ENCODE results near the gene SHISAL2A. TPM values are rescaled to one million over a fixed set of nuclear protein-coding genes. Genes with fewer than 3 reads are reported as not detected.

SHISAL2A gene
- total and polyA plus RNA-seq, 2 of the 13 experiments (the other 11 are each of a cell fraction or from before 2014, with no cell fraction given): not detected

GRCh38 chr1:52663716-52664115 lies 30.7 kb downstream of the SHISAL2A start:
- FAIRE-seq (no peak), ATAC-seq (no peak), DNase-seq (ENCODE audit: low spot score) (no peak)
- in situ Hi-C loops (cut with HindIII; ENCODE audit: extremely low pct_ligation_motif_present, low pct_unique_long_range_greater_than_20kb): no loop called here
- Histone ChIP-seq H3K9ac (ENCODE audit: insufficient read depth, low read depth, low read length) (no peak overlapping the region), H3K4me2 (ENCODE audit: low read depth, low read length) (no peak overlapping the region), H4K20me1 (ENCODE audit: insufficient read depth, low read length) (no peaks in the 10 kb centered on the region), H2AFZ (ENCODE audit: low read length) (no peak overlapping the region), H3K36me3 (replicated peaks in 1 of 2; ENCODE audit: control insufficient read depth in 1 of 2, insufficient read depth in 2 of 2, low read length in 2 of 2) (no peaks in the 10 kb centered on the region), H3K79me2 (ENCODE audit: insufficient read depth, low read length) (no peaks in the 10 kb centered on the region), H3K27ac (ENCODE audit: extremely low read length, insufficient read depth, low read length) (no peak overlapping the region), H3K4me3 (replicated peaks in 1 of 3; ENCODE audit: insufficient read depth in 1 of 3, low read depth in 2 of 3, low read length in 3 of 3) (no peak overlapping the region), H3K4me1 (ENCODE audit: insufficient read depth, low read length) (peaks cover 36% of the 10 kb centered on the region), H3K27me3 (ENCODE audit: control insufficient read depth in 1 of 2, insufficient read depth in 2 of 2, low read length in 2 of 2) (peaks cover 0 to 3% of the 10 kb centered on the region in 2 experiments; a peak in 2 of 5 replicates), H3K9me3 (ENCODE audit: low read length) (no peaks in the 10 kb centered on the region)
- ChIA-PET POLR2A (no interaction called here), CTCF (ENCODE audit: low intra/inter-chr PET ratio, low total read pairs) (no interaction called here)
- intact Hi-C loops (cut with micrococcal nuclease; ENCODE audit: unreplicated experiment): no loop called here
- no peak for TF ChIP-seq ZNF724P (CRISPR knock-in tag; IDR thresholded peaks at IDR 0.05; ENCODE audit: borderline replicate concordance)
- no peak for TF ChIP-seq ZNF576 (CRISPR knock-in tag; IDR thresholded peaks at IDR 0.05)
- no peak for TF ChIP-seq ZNF501 (CRISPR knock-in tag; IDR thresholded peaks at IDR 0.05)
- 86% methylated on average over 5 of the region's 5 CpGs for WGBS (ENCODE audit: low lambda C conversion rate)
- BruUV-seq (replicated peaks): no TSS peak

DNA sequence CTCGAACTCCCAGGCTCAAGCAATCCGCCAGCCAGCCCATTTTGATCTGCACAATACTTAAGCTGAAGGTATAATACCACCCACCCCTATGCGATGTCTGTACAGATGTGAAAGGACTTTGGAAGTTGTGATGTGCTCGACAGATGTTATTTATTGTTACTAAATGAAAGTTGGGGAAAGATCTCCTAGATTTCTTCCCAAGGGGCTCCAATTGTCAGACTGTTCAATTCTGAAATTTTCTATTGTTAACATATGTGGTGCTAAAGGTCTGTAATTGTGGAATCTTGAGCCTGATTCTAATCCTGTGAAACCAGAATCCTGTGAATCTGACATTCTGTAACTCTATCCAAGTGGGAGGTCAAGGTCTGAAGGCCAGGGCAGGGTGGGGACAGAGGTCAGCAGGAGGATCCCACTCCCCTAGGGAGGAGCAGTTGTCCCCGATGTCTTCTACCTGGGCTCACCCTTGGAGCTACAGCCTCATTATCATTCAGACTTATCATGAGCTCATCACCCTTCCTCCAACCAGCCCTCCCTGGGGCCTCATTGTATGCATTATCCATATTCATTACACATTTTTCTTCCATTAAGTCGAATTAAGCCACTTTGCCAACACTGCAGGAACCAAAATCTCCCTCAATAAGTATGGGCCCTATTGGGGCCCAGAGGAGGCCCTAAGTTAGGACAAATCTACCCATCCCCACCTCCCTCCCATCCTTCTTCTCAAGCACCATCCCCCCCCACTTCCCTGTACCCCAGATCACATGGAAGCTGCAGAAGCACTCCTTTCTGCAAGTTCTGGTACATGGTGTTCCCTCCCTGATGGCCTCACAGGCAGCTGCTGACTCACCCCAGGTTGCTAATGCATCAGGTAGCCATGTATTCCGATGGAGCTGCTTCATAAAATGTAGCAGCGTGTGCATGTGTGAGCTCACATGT lies 32.3 kb downstream of the SHISAL2A start:
- Histone ChIP-seq H3K4me3 (replicated peaks in 1 of 3; ENCODE audit: insufficient read depth in 1 of 3, low read depth in 2 of 3, low read length in 3 of 3) (no peak overlapping the region), H3K4me2 (ENCODE audit: low read depth, low read length) (peak overlapping the region; percentile 45), H3K9me3 (ENCODE audit: low read length) (no peaks in the 10 kb centered on the region), H4K20me1 (ENCODE audit: insufficient read depth, low read length) (no peaks in the 10 kb centered on the region), H3K36me3 (replicated peaks in 1 of 2; ENCODE audit: control insufficient read depth in 1 of 2, insufficient read depth in 2 of 2, low read length in 2 of 2) (no peaks in the 10 kb centered on the region), H3K79me2 (ENCODE audit: insufficient read depth, low read length) (no peaks in the 10 kb centered on the region), H3K9ac (ENCODE audit: insufficient read depth, low read depth, low read length) (no peak overlapping the region), H2AFZ (ENCODE audit: low read length) (no peak overlapping the region), H3K27me3 (ENCODE audit: control insufficient read depth in 1 of 2, insufficient read depth in 2 of 2, low read length in 2 of 2) (peaks cover 0 to 3% of the 10 kb centered on the region in 2 experiments; a peak in 2 of 5 replicates), H3K27ac (ENCODE audit: extremely low read length, insufficient read depth, low read length) (no peak overlapping the region), H3K4me1 (ENCODE audit: insufficient read depth, low read length) (peaks cover 36% of the 10 kb centered on the region)
- ATAC-seq (peak; percentile 15; the same call in 2 of the 3 replicates), FAIRE-seq (no peak), DNase-seq (ENCODE audit: low spot score) (no peak)
- CTCF ChIA-PET (ENCODE audit: low intra/inter-chr PET ratio, low total read pairs): no interaction called here
- WGBS (ENCODE audit: low lambda C conversion rate): 30% methylated on average over 4 of the region's 8 CpGs
- TF ChIP-seq NR2F6 (IDR thresholded peaks at IDR 0.05) (peak; percentile 30; the same call in 1 of the 2 replicates), NR2F6 (CRISPR knock-in tag; IDR thresholded peaks at IDR 0.05) (no peak), HNF4G (IDR thresholded peaks at IDR 0.05; ENCODE audit: borderline replicate concordance, low read depth, low read length) (0 out of 2 replicates have a peak, but pooled peaks have one; percentile 31), HNF4G (CRISPR knock-in tag; IDR thresholded peaks at IDR 0.05; ENCODE audit: borderline replicate concordance, low read depth) (no peak), NR3C1 (CRISPR knock-in tag; IDR thresholded peaks at IDR 0.05) (no peak), RFX5 (IDR thresholded peaks at IDR 0.05; ENCODE audit: low read depth, low read length) (no peak), HNF4A (CRISPR knock-in tag; IDR thresholded peaks at IDR 0.05) (peak; percentile 53; the same call in 1 of the 2 replicates), REL (CRISPR knock-in tag; conservative IDR thresholded peaks at IDR 0.05) (no peak), RARA (CRISPR knock-in tag; IDR thresholded peaks at IDR 0.05) (0 out of 2 replicates have a peak, but pooled peaks have one; percentile 36)
- in situ Hi-C loops (cut with HindIII; ENCODE audit: extremely low pct_ligation_motif_present, low pct_unique_long_range_greater_than_20kb) (no loop called here), intact Hi-C loops (cut with micrococcal nuclease; ENCODE audit: unreplicated experiment) (loop anchor here (5.0 kb wide), 1 partner anchor 113 kb away; the partner anchor contains the start of gene TUT4)
- POLR2A ChIA-PET: interaction anchor here (0.7 kb wide), 1 partner anchor 12 kb away, joined by 3 read pairs; no protein-coding TSS in a partner anchor
- BruUV-seq (replicated peaks): no TSS peak

Measured in HepG2 (cell line).